AG04450 (cell line): ENCODE data around the gene FASTKD1. TPM values are rescaled to one million over a fixed set of nuclear protein-coding genes. Genes with fewer than 3 reads are reported as not detected.
"Not testable (repeated sequence)": the region's sequence is repeated elsewhere in the genome, so short reads cannot be mapped to it uniquely, and the experiment has no call there.

Source experiments
- CTCF ChIA-PET: fragments of 300-600, 350-600 bp; formaldehyde crosslinking; extraction: SDS; loops from one replicate; lab custom pipeline; 2022; ENCODE audit warnings: antibody characterized with exemption, inconsistent platforms; lab: Charles Lee
- POLR2A ChIA-PET: fragments of 350-600 bp; formaldehyde crosslinking; extraction: SDS; loops from one replicate; lab custom pipeline; 2021; ENCODE audit warnings: antibody characterized with exemption, inconsistent platforms; lab: Yijun Ruan, JAX
- DNase-seq: peaks from one replicate; pipeline ENCODE4 v3.0.0-alpha.2; 2011; ENCODE audit warnings: low read depth, low spot score
- H3K27ac ChIP-seq: one replicate; pipeline ENCODE4 v1.5.1; 2012; ENCODE audit warnings: low read depth, low read length, control low read depth
- H3K27me3 ChIP-seq: one replicate; pipeline ENCODE4 v1.6.0; 2012; ENCODE audit warnings: low read length; ENCODE audit not compliant: control insufficient read depth, insufficient read depth
- H3K4me3 ChIP-seq: 2 replicates; pipeline ENCODE4 v1.5.1; 2011; ENCODE audit warnings: mild to moderate bottlenecking, low read depth, low read length, control low read depth
- H3K9me3 ChIP-seq: 2 replicates; pipeline ENCODE4 v1.5.1; 2012; ENCODE audit warnings: low read length; ENCODE audit not compliant: control insufficient read depth, insufficient read depth
- CTCF ChIP-seq: IDR thresholded peaks from 2 replicates; pipeline ENCODE4 v1.5.1; 2011; ENCODE audit warnings: low read depth, low read length, control low read depth, inconsistent platforms
- polyA minus RNA-seq: library from RNA; depleted of rRNA, polyadenylated mRNA; stranded (reverse); fragments of >200 nt; gene quantifications from 2 replicates; pipeline ENCODE4 v1.2.3, GENCODE V29; 2011; rRNA and poly(A)+ RNA removed
- polyA plus RNA-seq: library from polyadenylated mRNA; depleted of rRNA; stranded (reverse); fragments of >200 nt; gene quantifications from 2 replicates; pipeline ENCODE4 v1.2.3, GENCODE V29; 2011; rRNA removed

The FASTKD1 gene
- polyA plus RNA-seq (15.8 and 23.1 TPM in 2 replicates), polyA minus RNA-seq (7.4 and 12.2 TPM in 2 replicates)

GRCh38 chr2:169573160-169573973, at the start of gene FASTKD1:
TSS of gene FASTKD1 (minus strand) at chr2:169573865. CDS start at chr2:169572029, 1,836 bp downstream.
- POLR2A ChIA-PET, result interaction anchor here (0.6 to 1.0 kb wide), 3 partner anchors 52 to 68 kb away, joined by 3 to 4 read pairs (median 3); no protein-coding TSS in a partner anchor
- peak within 1 kb of the TSS; percentile 87 for H3K4me3 ChIP-seq
- peak within 1 kb of the TSS; percentile 39 for H3K27ac ChIP-seq
- TF ChIP-seq CTCF, result no peak
- CTCF ChIA-PET, result interaction anchor here (0.7 to 0.9 kb wide), 3 partner anchors 45 to 251 kb away, joined by 3 to 4 read pairs (median 3); no protein-coding TSS in a partner anchor
- H3K9me3 ChIP-seq, result no peaks in the 10 kb centered on the region; the same call in 1 of the 2 replicates
- H3K27me3 ChIP-seq, result no peaks in the 10 kb centered on the region
- DNase-seq, result peak; percentile 56

GRCh38 chr2:169623235-169623634, 49.6 kb upstream of the FASTKD1 start:
- Histone ChIP-seq H3K27me3 (no peaks in the 10 kb centered on the region), H3K4me3 (no peak overlapping the region), H3K9me3 (no peaks in the 10 kb centered on the region), H3K27ac (no peak overlapping the region)
- CTCF ChIA-PET, result no interaction called here
- no peak for TF ChIP-seq CTCF
- DNase-seq, result no peak
- POLR2A ChIA-PET, result no interaction called here

- no peaks in the 10 kb centered on the region for H3K27me3 ChIP-seq
- H3K9me3 ChIP-seq, result no peaks in the 10 kb centered on the region
- ChIA-PET POLR2A (no interaction called here), CTCF (no interaction called here)
- DNase-seq, result no peak
- H3K4me3 ChIP-seq, result no peak overlapping the region
- H3K27ac ChIP-seq, result no peak overlapping the region
- TF ChIP-seq CTCF, result no peak
Observed at GRCh38 chr2:169620509-169620908, 46.8 kb upstream of the FASTKD1 start.

GRCh38 chr2:169619946-169620345, 46.3 kb upstream of the FASTKD1 start:
- Histone ChIP-seq H3K27me3 (no peaks in the 10 kb centered on the region), H3K27ac (no peak overlapping the region), H3K4me3 (no peak overlapping the region), H3K9me3 (no peaks in the 10 kb centered on the region)
- DNase-seq, result no peak
- CTCF ChIA-PET, result no interaction called here
- TF ChIP-seq CTCF, result no peak
- POLR2A ChIA-PET, result no interaction called here

GRCh38 chr2:169615982-169616381, 42.3 kb upstream of the FASTKD1 start:
- POLR2A ChIA-PET, H3K4me3 ChIP-seq, DNase-seq, H3K27me3 ChIP-seq, CTCF ChIA-PET, H3K9me3 ChIP-seq, H3K27ac ChIP-seq: not testable (repeated sequence)
